TTC549 (cell line): ENCODE data around the gene BPTF.
"Not testable (repeated sequence)": the region's sequence is repeated elsewhere in the genome, so short reads cannot be mapped to it uniquely, and the experiment has no call there.

Experiments
- FAIRE-seq: peaks from 2 replicates; lab custom pipeline; 2012; peaks lifted over from hg19 to GRCh38; lab: Jason Lieb, UNC

BPTF gene

DNA sequence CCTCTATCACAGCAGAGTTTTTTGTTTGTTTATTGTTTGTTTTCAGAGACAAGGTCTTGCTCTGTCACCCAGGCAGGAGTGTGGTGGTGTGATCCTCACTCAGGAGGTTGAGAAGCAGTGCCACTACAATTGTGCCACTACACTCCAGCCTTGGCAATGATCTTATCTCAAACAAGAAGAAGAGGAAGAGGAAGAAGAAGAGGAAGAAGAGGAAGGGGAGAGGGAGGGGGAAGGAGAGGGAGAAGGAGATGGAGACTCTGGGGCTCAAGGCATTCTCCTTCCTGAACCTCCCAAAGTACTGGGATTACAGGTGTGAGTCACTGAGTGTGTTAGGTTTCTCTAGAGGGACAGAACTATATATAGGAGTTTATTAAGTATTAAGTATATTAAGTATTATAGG lies 188.1 kb downstream of the BPTF start:
- FAIRE-seq = no peak

DNA sequence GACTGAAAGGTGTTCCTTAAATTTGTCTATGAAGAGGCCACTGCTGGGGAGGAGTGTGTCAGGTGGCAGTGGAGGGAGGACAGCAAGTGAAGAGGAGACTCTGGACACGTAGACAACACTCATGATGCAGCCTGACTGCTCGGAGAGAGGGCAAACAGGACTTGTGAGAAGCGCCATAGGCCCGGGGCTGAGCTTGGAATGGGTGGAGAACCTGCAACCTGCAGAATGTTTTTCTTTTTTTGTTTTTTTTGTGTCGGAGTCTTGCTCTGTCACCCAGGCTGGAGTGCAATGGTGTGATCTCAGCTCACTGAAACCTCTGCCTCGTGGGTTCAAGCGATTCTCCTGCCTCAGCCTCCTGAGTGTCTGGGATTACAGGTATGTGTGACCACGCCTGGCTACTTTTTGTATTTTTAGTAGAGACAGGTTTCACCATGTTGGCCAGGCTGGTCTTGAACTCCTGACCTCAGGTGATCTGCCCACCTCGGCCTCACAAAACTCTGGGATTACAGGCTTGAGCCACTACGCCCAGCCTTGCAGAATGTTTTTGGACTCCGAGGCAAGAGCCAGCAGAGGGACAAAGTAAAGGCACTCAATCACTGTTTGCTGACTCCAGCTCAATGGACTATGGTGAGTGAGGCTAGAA lies 189.9 kb downstream of the BPTF start:
- no peak for FAIRE-seq

DNA sequence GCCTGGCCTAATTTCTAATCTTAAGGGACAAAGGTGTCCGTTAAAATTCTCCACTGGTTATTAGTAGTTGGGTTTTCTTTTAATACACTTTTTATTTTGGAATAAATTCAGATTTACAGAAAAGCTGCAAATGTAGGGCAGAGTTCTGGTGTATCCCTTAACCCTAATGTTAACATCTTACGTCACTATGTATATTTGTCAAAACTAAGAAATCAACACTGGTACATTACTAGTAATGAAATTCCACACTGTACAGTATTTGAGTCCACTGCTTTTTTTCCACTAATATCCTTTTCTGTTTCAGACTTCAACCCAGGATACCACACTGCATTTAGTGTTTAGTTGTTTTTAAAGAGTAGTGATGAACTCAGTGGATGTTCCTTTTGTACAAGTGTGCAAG lies 191.5 kb downstream of the BPTF start:
- no peak for FAIRE-seq

DNA sequence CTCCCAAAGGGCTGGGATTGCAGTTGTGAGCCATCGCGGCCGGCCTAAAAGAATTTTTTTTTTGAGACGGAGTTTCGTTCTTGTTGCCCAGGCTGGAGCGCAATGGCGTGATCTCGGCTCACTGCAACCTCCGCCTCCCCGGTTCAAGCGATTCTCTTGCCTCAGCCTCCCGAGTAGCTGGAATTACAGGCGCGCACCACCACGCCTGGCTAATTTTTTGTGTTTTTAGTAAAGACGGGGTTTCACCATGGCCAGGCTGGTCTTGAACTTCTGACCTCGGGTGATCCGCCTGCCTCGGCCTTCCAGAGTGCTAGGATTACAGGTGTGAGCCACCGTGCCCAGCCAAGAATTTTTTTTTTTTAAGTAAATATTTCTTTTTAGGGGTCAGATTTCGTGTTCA lies 193.2 kb downstream of the BPTF start:
- not testable (repeated sequence) for FAIRE-seq

DNA sequence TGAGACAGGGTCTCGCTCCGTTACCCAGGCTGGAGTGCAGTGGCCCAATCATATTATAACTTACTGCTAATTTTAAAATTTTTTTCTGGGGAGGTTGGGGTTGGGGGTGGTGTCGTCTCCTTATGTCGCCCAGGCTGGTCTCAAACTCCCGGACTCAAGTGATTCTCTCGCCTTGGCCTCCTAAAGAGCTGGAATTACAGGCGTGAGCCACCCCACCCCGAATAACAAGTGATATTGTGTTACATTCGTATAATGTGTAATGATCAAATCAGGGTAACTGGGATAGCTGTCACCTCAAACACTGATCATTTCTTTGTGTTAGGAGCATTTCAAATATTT lies 194.0 kb downstream of the BPTF start:
- no peak for FAIRE-seq

DNA sequence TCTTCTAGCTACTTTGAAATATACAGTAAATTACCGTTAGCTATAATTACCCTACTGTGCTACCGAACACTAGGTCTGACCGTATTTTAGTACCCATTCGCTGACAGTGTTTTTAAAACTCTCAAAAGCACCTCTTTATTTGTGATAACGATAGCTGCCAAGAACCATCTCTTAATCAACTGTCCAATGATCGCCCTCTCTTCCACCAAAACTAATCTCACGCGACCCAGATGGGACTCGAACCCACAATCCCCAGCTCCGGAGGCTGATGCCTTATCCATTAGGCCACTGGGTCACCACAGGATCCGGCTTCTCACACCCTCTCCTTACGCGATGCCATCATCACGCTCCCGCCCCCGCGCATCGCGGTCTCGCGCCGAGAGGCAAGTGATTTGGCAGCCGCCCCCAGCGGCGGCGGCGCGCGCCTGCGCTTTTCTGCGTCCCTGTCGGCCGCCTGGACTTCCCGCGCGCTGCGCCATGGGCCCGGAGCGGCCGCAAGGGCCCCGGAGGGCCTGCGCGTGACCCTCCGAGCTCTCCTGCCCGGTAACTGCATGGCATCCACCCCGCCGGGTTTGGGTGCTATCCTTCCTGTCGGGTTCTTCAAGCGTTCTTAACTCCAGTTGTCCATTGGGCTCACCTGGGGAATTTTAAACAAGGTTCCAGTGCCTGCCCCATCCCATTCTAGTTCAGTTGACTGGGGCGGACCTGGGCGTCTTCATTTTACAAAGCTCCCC lies 194.5 kb downstream of the BPTF start:
- FAIRE-seq = no peak

DNA sequence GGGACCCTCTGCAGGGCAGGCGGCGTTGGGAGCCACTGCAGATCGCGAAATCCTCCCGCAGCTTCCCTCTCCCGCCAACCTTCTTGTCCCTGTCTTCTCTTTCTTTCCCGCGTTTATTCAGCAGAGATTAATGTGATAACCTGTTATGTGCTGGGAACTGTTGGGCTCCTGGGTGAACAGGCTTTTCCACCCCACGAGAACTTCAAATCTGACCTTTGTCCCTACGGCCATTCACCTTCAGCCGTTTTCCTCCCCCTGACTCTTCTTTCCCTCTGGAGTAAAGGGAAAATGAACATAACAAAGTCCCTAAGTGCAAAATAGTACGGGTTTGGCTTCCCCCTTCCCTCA lies 195.1 kb downstream of the BPTF start:
- no peak for FAIRE-seq

DNA sequence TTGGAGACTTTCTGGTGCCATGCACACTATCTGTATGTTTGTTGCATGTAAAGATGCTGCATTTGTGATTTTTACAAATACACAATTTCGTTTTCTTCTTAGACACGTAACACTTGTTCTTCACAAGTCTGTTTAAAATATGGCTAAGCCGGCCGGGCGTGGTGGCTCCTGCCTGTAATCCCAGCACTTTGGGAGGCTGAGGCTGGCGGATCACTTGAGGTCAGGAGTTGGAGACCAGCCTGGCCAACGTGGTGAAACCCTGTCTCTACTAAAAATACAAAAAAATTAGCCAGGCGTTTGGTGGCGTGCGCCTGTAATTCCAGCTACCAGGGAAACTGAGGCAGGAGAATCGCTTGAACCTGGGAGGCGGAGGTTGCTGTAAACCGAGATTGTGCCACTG lies 195.5 kb downstream of the BPTF start:
- FAIRE-seq = not testable (repeated sequence)

DNA sequence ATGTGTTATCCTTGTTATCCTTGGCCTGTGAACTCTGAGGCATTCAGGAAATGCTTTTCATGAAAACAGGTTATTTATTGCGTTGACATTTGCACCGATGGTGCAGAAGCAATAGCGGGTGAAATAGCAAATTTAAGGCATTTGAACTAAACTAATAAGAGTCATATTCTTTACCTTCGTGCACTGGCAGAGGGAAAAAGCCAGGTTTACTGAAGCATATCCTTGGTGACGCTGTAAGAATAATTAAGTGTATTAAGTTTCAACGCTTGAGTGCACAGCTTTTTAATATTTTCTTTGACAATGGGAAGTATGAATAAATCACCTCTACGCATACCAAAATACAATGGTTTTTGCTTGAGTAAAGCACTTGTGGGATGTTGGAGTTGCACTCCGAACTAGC lies 196.7 kb downstream of the BPTF start:
- FAIRE-seq = no peak

DNA sequence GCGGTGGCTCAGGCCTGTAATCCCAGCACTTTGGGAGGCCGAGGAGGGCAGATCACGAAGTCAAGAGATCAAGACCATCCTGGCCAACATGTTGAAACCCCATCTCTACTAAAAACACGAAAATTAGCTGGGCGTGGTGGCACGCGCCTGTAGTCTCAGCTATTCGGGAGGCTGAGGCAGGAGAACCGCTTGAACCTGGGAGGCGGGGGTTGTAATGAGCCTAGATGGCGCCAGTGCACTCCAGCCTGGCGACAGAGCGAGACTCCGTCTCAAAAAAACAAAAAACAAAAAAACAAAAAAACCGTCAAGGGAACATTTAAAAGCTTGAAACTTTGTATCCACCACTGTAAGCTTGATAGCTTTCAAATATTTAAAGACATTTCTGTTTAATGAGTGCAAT lies 197.2 kb downstream of the BPTF start:
- not testable (repeated sequence) for FAIRE-seq

DNA sequence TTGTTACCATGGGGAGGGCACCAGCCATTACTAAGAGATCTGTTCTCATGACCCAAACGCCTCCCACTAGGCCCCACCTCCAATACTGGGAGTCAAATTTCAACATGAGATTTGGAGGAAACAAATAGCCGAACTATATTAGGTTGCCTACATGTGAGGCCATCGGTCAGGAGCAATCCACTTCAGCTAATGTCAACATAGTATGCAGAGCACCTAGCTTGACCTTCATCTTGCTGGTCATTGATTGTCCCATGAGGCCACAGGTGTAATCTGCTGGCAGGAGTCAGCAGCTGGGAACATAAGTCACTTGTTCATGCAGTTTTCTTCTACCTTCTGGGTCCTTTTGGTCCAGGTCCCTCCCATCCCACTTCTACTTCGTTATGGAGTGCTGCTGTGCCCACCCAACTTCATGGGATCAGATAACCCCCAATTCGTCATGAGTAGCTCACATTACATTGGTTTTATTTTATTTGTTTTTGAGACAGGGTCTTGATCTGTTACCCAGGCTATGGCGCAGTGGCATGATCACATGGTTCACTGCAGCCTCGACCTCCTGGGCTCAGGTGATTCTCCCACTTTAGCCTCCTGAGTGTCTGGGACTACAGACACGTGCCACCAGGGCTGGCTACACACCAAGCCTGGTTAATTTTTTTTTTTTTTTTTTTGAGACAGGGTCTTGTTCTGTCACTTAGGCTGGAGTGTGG lies 204.4 kb downstream of the BPTF start:
- FAIRE-seq = no peak
